RWPE1 (cell line): ENCODE results near the gene CBFA2T3.
A peak's percentile ranks its signal among the peaks of the same experiment; 100 is the strongest.

ENCODE experiments used
- CTCF ChIA-PET: fragments of 350-600 bp; sonication (Branson Sonifier 250); formaldehyde crosslinking; extraction: SDS; loops from one replicate; lab custom pipeline; 2021; lab: Yijun Ruan, JAX
- POLR2A ChIA-PET: fragments of 400-600 bp; formaldehyde crosslinking; extraction: SDS; loops from one replicate; lab custom pipeline; 2020; ENCODE audit warnings: antibody characterized with exemption; ENCODE audit not compliant: low non-redundant PET; lab: Yijun Ruan, JAX
- DNase-seq: peaks from one replicate; pipeline ENCODE4 v3.0.0; 2012; ENCODE audit warnings: low spot score
- H3K27ac ChIP-seq: fragments of 450-650 bp; 2 replicates; pipeline ENCODE4 v1.5.1; 2017
- CTCF ChIP-seq: fragments of 450-650 bp; conservative IDR thresholded peaks from 2 replicates; pipeline ENCODE4 v1.5.1; 2017; ENCODE audit warnings: low read depth, mild to moderate bottlenecking

The CBFA2T3 gene

GRCh38 chr16:88943741-88944140, 33.3 kb downstream of the CBFA2T3 start:
- no peak overlapping the region for H3K27ac ChIP-seq
- CTCF ChIA-PET: no interaction called here
- POLR2A ChIA-PET: interaction anchor here (0.7 kb wide), 1 partner anchor 26 kb away, joined by 3 read pairs; no protein-coding TSS in a partner anchor
- TF ChIP-seq CTCF: no peak
- DNase-seq: no peak

- ChIA-PET POLR2A (no interaction called here), CTCF (interaction anchor here (0.6 kb wide), 1 partner anchor 122 kb away, joined by 3 read pairs; no protein-coding TSS in a partner anchor)
- DNase-seq: no peak
- no peak for TF ChIP-seq CTCF
- no peak overlapping the region for H3K27ac ChIP-seq
These were observed 33.8 kb downstream of the CBFA2T3 start for GRCh38 chr16:88943131-88943664.

GRCh38 chr16:88941913-88942909, 34.8 kb downstream of the CBFA2T3 start:
- POLR2A ChIA-PET: no interaction called here

GRCh38 chr16:88940862-88941817, 35.9 kb downstream of the CBFA2T3 start:
- DNase-seq: no peak
- ChIA-PET POLR2A (no interaction called here), CTCF (interaction anchor here (0.5 to 1.1 kb wide), 8 partner anchors 11 to 230 kb away, joined by 3 to 4 read pairs (median 3); partner anchors contain the start of gene CDH15)
- no peak overlapping the region for H3K27ac ChIP-seq
- TF ChIP-seq CTCF: no peak

More at GRCh38 chr16:88941913-88942909, 34.8 kb downstream of the CBFA2T3 start:
- no peak overlapping the region for H3K27ac ChIP-seq
- peak; percentile 51 for TF ChIP-seq CTCF
- DNase-seq: peak; percentile 38
- CTCF ChIA-PET: interaction anchor here (0.6 to 0.7 kb wide), 2 partner anchors 226 to 229 kb away, joined by 3 read pairs; partner anchors contain the start of gene CDH15

GRCh38 chr16:88939972-88940861, 36.8 kb downstream of the CBFA2T3 start:
- ChIA-PET CTCF (interaction anchor here (0.5 to 1.1 kb wide), 3 partner anchors 22 to 82 kb away, joined by 3 read pairs; no protein-coding TSS in a partner anchor), POLR2A (no interaction called here)
- no peak overlapping the region for H3K27ac ChIP-seq
- TF ChIP-seq CTCF: no peak
- DNase-seq: no peak
